OCI-LY7 (cell line): ENCODE data around the gene AMMECR1.

Experiments
- EZH2phosphoT487 ChIP-seq: fragments of 200-600 bp; sonication (generic); IDR thresholded peaks from 2 replicates; pipeline ENCODE4 v1.6.1; 2018; ENCODE audit warnings: low read depth, borderline replicate concordance, mild to moderate bottlenecking, mixed run types, antibody characterized with exemption, low read length, moderate library complexity, mixed read lengths
- TF ChIP-seq, protein P1 (sequence below): fragments of 200-600 bp; sonication (generic); conservative IDR thresholded peaks from 2 replicates; pipeline ENCODE4 v1.5.1; 2014; ENCODE audit warnings: mild to moderate bottlenecking, antibody characterized with exemption, low read length, moderate library complexity, mixed read lengths

DNA sequence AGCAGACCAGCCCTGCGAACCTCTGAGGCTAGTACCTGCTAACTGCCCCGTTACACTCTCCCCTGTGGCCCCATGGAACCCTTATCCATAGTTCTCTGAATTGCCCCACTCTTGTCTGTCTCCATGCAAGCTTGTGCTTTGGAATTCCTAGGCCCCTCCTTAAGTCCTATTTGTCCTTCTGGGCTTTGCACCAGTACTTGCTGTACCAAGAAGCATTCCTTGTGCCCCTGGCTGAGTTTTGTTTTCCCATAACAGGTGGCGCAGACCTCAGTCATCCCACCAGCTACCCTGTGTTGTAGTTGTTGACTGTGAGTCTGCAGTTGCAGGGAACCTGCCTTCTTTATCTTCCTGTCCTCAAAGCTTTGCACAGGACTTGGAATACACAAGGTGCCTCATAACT, 147.9 kb downstream of the AMMECR1 start:
- TF ChIP-seq, protein P1, sequence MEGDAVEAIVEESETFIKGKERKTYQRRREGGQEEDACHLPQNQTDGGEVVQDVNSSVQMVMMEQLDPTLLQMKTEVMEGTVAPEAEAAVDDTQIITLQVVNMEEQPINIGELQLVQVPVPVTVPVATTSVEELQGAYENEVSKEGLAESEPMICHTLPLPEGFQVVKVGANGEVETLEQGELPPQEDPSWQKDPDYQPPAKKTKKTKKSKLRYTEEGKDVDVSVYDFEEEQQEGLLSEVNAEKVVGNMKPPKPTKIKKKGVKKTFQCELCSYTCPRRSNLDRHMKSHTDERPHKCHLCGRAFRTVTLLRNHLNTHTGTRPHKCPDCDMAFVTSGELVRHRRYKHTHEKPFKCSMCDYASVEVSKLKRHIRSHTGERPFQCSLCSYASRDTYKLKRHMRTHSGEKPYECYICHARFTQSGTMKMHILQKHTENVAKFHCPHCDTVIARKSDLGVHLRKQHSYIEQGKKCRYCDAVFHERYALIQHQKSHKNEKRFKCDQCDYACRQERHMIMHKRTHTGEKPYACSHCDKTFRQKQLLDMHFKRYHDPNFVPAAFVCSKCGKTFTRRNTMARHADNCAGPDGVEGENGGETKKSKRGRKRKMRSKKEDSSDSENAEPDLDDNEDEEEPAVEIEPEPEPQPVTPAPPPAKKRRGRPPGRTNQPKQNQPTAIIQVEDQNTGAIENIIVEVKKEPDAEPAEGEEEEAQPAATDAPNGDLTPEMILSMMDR = no peak
- no peak for TF ChIP-seq EZH2phosphoT487
